ENCODE measurements around the gene NEGR1. TPM values are rescaled to one million over a fixed set of nuclear protein-coding genes. Genes with fewer than 3 reads are reported as not detected.

Gene NEGR1
- total and polyA plus RNA-seq, 10 donors = 0.07 to 1.3 (median 0.54) TPM

DNA sequence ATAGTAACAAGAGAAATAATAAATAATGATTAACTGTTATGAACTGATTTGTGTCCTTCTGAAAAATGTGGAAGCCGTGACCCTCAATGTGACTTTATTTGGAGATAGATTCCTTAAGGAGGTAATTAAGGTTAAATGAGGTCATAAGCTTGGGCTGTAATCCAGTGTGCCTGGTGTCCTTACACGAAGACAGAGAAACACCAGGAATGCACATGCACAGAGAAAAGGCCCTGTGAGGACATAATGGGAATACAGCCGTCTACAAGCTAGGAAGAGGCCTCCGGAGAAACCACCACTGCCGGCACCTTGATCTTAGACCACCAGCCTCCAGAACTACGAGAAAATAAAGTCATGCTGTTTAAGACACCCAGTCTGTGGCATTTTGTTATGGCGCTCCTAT lies 215.9 kb downstream of the NEGR1 start:
- Histone ChIP-seq H3K4me1 (no peaks in the 10 kb centered on the region), H3K27me3 (replicated peaks in 1 of 7) (no peaks in the 10 kb centered on the region), H3K36me3 (no peaks in the 10 kb centered on the region), H3K9me3 (no peaks in the 10 kb centered on the region), H3K27ac (no peak overlapping the region), H3K4me3 (no peak overlapping the region)
- DNase-seq = no peak
- intact Hi-C loops (cut with DNase I; ENCODE audit: low total_unique reads) = no loop called here
- TF ChIP-seq POLR2A (IDR thresholded peaks at IDR 0.05) = no peak
- TF ChIP-seq POLR2AphosphoS5 (IDR thresholded peaks at IDR 0.05) = no peak
- TF ChIP-seq, protein P1, sequence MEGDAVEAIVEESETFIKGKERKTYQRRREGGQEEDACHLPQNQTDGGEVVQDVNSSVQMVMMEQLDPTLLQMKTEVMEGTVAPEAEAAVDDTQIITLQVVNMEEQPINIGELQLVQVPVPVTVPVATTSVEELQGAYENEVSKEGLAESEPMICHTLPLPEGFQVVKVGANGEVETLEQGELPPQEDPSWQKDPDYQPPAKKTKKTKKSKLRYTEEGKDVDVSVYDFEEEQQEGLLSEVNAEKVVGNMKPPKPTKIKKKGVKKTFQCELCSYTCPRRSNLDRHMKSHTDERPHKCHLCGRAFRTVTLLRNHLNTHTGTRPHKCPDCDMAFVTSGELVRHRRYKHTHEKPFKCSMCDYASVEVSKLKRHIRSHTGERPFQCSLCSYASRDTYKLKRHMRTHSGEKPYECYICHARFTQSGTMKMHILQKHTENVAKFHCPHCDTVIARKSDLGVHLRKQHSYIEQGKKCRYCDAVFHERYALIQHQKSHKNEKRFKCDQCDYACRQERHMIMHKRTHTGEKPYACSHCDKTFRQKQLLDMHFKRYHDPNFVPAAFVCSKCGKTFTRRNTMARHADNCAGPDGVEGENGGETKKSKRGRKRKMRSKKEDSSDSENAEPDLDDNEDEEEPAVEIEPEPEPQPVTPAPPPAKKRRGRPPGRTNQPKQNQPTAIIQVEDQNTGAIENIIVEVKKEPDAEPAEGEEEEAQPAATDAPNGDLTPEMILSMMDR (IDR thresholded peaks at IDR 0.05 in 8 of 11, conservative IDR thresholded peaks at IDR 0.05 in 3 of 11) = no peak
- 43 to 89% (median 69%) methylated on average over 7 of the region's 7 CpGs for WGBS, 5 donors

DNA sequence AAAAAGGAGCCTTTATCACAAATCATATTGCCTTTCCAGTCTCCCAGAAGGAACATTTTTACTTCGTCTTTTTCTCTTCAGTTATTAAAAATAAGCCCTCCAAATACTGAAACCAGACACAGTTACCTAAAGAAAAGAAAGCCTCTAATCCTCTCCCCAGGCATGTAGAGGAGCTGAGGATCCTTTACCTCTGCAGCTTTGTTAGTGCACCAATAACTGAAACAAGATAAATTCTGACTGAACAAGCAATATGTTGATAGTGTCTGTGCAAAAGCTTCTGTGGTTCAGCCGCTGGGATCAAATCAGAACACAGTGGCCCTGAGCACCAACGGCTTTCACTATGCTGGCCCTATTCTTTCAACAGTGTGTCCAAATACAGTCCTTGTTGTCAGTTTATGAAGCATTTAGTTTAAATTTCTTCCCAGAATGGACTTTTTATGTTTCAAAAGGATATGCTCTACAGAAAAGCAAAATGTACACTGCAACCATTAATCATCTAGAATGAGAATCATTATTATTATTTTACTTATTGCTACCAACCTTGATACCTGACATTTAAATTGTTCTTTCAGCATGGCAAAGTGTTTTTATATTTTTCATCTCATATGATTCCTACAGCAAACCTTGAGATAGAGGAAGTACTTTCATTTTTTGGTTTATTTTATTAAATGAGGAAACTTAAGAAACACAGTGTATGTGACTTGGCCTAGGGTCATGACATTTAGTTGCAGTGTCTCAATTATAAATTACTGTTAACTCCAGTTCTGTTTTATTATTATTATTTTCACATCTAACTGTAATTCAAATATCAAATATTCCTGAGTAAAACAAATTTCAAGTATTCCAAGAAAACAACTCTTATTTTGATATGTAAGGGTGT lies 217.9 kb downstream of the NEGR1 start:
- H3K27me3 ChIP-seq (replicated peaks in 1 of 7) = no peaks in the 10 kb centered on the region
- H3K9me3 ChIP-seq = no peaks in the 10 kb centered on the region
- no peak overlapping the region for H3K4me3 ChIP-seq
- intact Hi-C loops (cut with DNase I; ENCODE audit: low total_unique reads) = no loop called here
- H3K27ac ChIP-seq = no peak overlapping the region
- TF ChIP-seq POLR2AphosphoS5 (IDR thresholded peaks at IDR 0.05) (no peak), POLR2A (IDR thresholded peaks at IDR 0.05) (no peak)
- TF ChIP-seq, protein P1 (IDR thresholded peaks at IDR 0.05 in 8 of 11, conservative IDR thresholded peaks at IDR 0.05 in 3 of 11) = no peak
- no peak for DNase-seq
- H3K4me1 ChIP-seq = no peaks in the 10 kb centered on the region
- 36 to 60% (median 51%) methylated on average over 3 of the region's 3 CpGs for WGBS, 5 donors
- H3K36me3 ChIP-seq = no peaks in the 10 kb centered on the region

DNA sequence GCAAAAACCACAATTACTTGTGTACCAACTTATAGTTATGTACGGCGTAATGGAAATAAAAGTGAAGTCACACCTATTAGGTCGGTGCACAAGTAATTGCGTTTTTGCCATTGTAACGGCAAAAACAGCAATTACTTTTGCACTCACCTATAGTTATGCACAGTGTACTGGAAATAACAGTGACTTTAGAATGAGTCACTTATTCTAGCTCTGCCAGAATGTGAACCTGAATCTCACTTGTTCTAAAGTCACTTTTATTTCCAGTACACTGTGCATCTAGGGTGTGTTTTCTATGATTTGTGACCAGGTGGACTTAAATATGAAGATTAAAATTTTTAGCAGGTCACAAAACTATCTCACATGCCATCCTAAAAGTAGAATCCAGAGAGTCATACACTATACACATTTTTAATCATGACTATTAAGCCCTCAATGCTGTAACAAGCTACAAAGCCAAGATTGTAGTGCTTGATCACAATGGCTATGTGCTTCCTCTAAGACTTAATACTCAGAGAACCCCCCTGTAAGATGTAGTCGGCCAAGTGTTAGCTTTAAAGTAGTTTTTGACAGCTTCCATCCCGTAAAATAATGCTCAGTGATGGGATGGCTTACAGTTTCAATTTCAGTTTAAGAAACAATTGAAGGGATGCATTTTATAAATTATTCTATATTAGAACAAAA lies 218.8 kb downstream of the NEGR1 start:
- Histone ChIP-seq H3K4me3 (no peak overlapping the region), H3K9me3 (no peaks in the 10 kb centered on the region), H3K4me1 (no peaks in the 10 kb centered on the region), H3K27me3 (replicated peaks in 1 of 7) (no peaks in the 10 kb centered on the region), H3K27ac (no peak overlapping the region), H3K36me3 (no peaks in the 10 kb centered on the region)
- no peak for DNase-seq
- intact Hi-C loops (cut with DNase I; ENCODE audit: low total_unique reads) = no loop called here
- TF ChIP-seq, protein P1 (IDR thresholded peaks at IDR 0.05 in 8 of 11, conservative IDR thresholded peaks at IDR 0.05 in 3 of 11) = no peak
- TF ChIP-seq POLR2A (IDR thresholded peaks at IDR 0.05) (no peak), POLR2AphosphoS5 (IDR thresholded peaks at IDR 0.05) (no peak)
- WGBS, 5 donors = 69 to 80% (median 72%) methylated on average over 7 of the region's 7 CpGs

GRCh38 chr1:72062584-72062983 lies 219.8 kb downstream of the NEGR1 start:
- intact Hi-C loops (cut with DNase I; ENCODE audit: low total_unique reads) = no loop called here
- TF ChIP-seq POLR2A (IDR thresholded peaks at IDR 0.05) (no peak), POLR2AphosphoS5 (IDR thresholded peaks at IDR 0.05) (no peak)
- TF ChIP-seq, protein P1 (IDR thresholded peaks at IDR 0.05 in 8 of 11, conservative IDR thresholded peaks at IDR 0.05 in 3 of 11) = no peak
- H3K27ac ChIP-seq = no peak overlapping the region
- H3K4me3 ChIP-seq = no peak overlapping the region
- no peaks in the 10 kb centered on the region for H3K27me3 ChIP-seq (replicated peaks in 1 of 7)
- no peaks in the 10 kb centered on the region for H3K9me3 ChIP-seq
- no peak for DNase-seq
- H3K4me1 ChIP-seq = no peaks in the 10 kb centered on the region
- no peaks in the 10 kb centered on the region for H3K36me3 ChIP-seq
